ENCODE data around the gene ANKS1B.

ANKS1B gene

DNA sequence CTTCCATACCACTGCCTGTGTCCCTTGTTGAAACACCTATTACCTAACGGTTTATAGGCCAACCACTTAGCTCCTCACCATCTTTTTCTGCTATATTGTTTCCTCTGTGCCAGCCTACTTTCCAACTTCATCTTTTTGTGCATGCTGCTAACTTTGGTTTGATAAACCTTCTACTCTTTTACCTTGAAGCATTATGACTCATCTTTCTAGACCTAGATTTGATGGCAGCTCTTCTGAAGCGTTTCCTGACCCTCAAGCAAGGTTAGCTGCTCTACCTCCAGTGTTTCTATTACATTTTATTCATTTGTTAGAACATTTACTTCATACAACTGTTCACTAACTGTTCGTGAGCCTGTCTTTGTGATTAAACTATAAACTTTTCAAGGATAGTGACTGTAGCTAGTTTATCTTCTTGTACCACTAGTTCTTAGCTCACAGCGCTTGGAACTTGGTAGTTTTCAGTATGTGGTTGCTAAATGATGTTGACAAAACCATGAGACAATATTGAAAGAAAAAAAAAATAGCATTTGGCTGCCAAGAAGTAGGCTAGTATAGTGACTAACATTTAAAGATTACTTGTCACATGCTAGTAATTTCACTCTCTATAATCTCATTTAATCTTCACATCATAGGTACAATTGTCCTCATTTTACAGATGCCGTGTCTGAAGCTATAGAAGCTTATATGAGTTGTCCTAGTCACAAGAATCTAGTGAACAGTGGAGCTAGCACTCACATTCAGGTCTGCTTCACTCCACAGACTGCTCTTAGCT is 1260.2 kb downstream of the ANKS1B start:
- in situ Hi-C loops (cut with HindIII; ENCODE audit: low pct_ligation_motif_present, low sequenced_read_pairs): no loop called here
- no peak overlapping the region for H3K27ac ChIP-seq
- peaks cover 17% of the 10 kb centered on the region for H3K36me3 ChIP-seq (replicated peaks)
- no peak overlapping the region for H3K4me3 ChIP-seq (ENCODE audit: low read depth, low read length)
- TF ChIP-seq, protein P1, sequence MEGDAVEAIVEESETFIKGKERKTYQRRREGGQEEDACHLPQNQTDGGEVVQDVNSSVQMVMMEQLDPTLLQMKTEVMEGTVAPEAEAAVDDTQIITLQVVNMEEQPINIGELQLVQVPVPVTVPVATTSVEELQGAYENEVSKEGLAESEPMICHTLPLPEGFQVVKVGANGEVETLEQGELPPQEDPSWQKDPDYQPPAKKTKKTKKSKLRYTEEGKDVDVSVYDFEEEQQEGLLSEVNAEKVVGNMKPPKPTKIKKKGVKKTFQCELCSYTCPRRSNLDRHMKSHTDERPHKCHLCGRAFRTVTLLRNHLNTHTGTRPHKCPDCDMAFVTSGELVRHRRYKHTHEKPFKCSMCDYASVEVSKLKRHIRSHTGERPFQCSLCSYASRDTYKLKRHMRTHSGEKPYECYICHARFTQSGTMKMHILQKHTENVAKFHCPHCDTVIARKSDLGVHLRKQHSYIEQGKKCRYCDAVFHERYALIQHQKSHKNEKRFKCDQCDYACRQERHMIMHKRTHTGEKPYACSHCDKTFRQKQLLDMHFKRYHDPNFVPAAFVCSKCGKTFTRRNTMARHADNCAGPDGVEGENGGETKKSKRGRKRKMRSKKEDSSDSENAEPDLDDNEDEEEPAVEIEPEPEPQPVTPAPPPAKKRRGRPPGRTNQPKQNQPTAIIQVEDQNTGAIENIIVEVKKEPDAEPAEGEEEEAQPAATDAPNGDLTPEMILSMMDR (IDR thresholded peaks at IDR 0.05; ENCODE audit: low read depth, low read length, missing control alignments): no peak
- no peak for DNase-seq
- H3K27me3 ChIP-seq (replicated peaks): no peaks in the 10 kb centered on the region

DNA sequence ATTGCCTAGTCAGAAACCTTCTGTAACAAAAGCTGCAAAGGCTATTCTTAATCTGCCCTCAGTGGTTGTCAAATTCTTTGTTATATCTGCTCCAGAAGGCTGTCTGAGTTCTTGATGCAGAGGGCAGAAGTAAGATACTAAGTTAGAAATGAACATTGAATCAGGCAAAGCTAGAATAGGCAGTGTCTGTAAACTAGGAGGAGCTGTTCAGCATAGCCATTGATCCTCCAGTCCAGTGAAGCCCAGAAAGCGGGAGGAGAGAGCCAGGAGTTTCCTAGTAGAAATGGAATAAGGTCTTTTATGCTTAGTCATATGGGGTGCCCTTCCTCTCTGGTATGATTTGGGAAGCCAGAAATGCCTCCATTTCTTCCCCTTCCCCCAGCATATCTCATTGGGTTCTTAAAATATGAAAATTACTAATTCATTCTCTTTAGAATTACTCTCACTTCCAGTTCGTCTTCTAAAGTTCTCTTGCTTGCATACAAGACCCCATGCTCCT is 1263.5 kb downstream of the ANKS1B start:
- TF ChIP-seq, protein P1 (IDR thresholded peaks at IDR 0.05; ENCODE audit: low read depth, low read length, missing control alignments): no peak
- DNase-seq: no peak
- no peak overlapping the region for H3K4me3 ChIP-seq (ENCODE audit: low read depth, low read length)
- peaks cover 8% of the 10 kb centered on the region for H3K36me3 ChIP-seq (replicated peaks)
- in situ Hi-C loops (cut with HindIII; ENCODE audit: low pct_ligation_motif_present, low sequenced_read_pairs): no loop called here
- H3K27me3 ChIP-seq (replicated peaks): no peaks in the 10 kb centered on the region
- H3K27ac ChIP-seq: no peak overlapping the region

DNA sequence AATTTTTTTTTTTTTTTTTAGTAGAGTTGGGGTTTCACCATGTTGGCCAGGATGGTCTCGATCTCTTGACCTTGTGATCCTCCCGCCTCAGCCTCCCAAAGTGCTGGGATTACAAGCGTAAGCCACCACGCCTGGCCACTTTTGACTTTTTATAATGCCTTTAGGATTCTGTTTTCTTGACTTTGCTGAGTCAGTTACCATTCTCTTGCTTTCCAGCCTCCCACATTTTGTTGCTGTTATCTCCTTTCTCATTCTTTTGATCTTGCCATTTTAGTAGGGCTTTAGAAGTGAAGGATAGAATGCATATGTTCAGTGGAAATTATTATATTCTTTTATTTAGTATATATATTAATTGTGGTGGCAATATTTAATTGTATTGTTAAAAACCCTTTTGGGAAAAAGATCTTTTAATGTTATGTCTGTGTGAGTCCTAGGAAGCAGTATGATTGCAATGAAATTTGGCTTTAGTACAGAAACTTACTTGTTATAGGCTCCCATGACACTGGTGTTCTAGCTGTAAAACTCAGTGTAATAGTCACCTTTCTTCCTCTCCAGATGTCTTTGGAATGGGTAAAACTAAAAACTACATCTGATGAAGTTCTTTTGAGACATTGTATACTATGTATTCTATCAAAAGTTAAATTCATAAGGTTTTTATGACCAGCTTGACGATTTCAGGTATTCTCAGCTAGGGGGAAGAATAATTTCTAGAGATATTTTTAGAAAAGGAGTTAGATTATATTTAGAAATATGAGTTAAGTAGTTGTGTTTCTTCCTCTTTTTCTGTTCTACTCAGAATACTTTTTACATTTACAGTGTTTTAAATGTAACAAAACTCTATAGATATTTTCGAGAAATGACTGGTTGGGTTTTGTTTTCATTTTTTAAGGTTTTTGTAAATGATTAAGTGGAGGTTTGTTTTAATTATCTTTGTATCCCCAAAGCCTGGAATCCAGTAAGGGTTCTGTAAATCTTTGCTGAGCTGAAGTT is 1264.9 kb downstream of the ANKS1B start:
- no peak overlapping the region for H3K27ac ChIP-seq
- H3K27me3 ChIP-seq (replicated peaks): no peaks in the 10 kb centered on the region
- H3K4me3 ChIP-seq (ENCODE audit: low read depth, low read length): no peak overlapping the region
- in situ Hi-C loops (cut with HindIII; ENCODE audit: low pct_ligation_motif_present, low sequenced_read_pairs): no loop called here
- DNase-seq: no peak
- TF ChIP-seq, protein P1 (IDR thresholded peaks at IDR 0.05; ENCODE audit: low read depth, low read length, missing control alignments): no peak
- H3K36me3 ChIP-seq (replicated peaks): peaks cover 8% of the 10 kb centered on the region

DNA sequence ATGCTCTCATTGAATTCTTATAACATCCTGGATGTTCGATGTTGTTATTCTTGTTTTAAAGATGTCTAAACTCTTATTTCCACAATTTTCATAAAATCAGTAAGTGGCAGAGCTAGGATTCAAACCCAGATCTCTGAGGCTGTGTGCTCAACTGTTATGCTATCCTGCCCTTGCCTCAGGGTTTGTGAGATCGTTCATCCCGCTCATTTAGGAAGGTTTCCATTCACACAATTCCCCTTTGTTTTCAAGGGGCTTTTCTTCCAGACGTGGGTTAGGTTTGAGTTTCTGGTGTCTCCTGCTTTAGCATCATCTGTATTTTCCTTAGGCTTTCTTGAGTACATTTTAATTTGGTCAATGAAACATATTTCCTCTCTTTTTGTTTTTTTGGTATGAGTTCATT is 1270.3 kb downstream of the ANKS1B start:
- H3K27me3 ChIP-seq (replicated peaks): no peaks in the 10 kb centered on the region
- peaks cover 9% of the 10 kb centered on the region for H3K36me3 ChIP-seq (replicated peaks)
- TF ChIP-seq, protein P1 (IDR thresholded peaks at IDR 0.05; ENCODE audit: low read depth, low read length, missing control alignments): no peak
- no peak overlapping the region for H3K27ac ChIP-seq
- no peak overlapping the region for H3K4me3 ChIP-seq (ENCODE audit: low read depth, low read length)
- in situ Hi-C loops (cut with HindIII; ENCODE audit: low pct_ligation_motif_present, low sequenced_read_pairs): no loop called here
- DNase-seq: no peak

DNA sequence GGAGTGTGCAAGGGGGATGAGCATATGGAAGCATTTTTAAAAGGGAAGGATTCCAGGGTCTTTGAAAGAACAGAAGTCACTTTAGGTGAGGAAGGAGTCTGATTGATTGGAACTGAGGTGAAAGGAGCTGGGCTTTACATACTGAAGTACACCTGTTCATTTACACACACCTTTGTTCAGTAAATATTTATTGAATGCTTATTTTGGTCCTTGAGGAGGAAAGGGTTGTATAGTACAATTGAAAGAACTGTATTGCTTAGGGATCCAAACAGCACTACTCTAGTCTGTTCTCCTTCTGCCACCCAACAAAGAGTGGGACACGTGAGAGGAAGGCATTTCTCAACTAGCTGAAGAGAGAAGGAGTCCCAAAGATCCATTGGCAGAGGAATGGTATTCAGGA is 1275.7 kb downstream of the ANKS1B start:
- H3K27me3 ChIP-seq (replicated peaks): no peaks in the 10 kb centered on the region
- in situ Hi-C loops (cut with HindIII; ENCODE audit: low pct_ligation_motif_present, low sequenced_read_pairs): no loop called here
- H3K4me3 ChIP-seq (ENCODE audit: low read depth, low read length): no peak overlapping the region
- no peak for DNase-seq
- H3K27ac ChIP-seq: no peak overlapping the region
- peaks cover 17% of the 10 kb centered on the region for H3K36me3 ChIP-seq (replicated peaks)
- TF ChIP-seq, protein P1 (IDR thresholded peaks at IDR 0.05; ENCODE audit: low read depth, low read length, missing control alignments): no peak

All from brain microvascular endothelial cell (primary cell).